MM.1S (cell line): Measurements from ENCODE around the gene KYAT1.

Experiments used
- EZH2 ChIP-seq: fragments of 300-600 bp; sonication (generic); optimal IDR thresholded peaks from 2 replicates; pipeline ENCODE3; 2017; ENCODE audit warnings: low read depth, mild to moderate bottlenecking, antibody characterized with exemption, low read length, mixed read lengths
- EZH2phosphoT487 ChIP-seq: fragments of 300-600 bp; sonication (generic); IDR thresholded peaks from 2 replicates; pipeline ENCODE4 v1.6.1; 2018; ENCODE audit warnings: antibody characterized with exemption, low read length
- TF ChIP-seq, protein P1 (sequence below): fragments of 300-600 bp; sonication (generic); IDR thresholded peaks from 2 replicates; pipeline ENCODE4 v1.5.1; 2016; ENCODE audit warnings: antibody characterized with exemption, low read length, mixed read lengths

DNA sequence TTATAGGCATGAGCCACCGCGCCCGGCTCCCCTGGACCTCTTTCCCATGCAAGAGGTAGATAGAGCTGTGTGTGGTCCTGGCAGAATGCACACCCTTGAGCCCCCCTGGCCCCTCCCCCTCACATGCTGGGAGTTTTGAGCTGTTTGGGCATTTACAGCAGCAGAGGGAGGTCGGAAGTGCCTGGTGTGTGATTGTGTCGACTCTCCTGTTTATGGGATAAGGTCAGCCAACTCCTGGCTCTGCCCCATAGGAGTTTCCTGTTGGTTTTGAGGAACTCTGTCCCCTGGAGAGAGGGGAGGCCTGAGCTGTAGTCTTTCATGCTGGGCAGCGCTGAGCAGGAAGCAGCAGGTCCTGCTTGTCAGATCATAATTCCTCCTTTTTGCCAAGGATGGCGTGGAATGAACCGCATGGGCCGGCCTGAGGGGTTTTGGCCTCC lies 6.2 kb upstream of the KYAT1 start:
- TF ChIP-seq, protein P1, sequence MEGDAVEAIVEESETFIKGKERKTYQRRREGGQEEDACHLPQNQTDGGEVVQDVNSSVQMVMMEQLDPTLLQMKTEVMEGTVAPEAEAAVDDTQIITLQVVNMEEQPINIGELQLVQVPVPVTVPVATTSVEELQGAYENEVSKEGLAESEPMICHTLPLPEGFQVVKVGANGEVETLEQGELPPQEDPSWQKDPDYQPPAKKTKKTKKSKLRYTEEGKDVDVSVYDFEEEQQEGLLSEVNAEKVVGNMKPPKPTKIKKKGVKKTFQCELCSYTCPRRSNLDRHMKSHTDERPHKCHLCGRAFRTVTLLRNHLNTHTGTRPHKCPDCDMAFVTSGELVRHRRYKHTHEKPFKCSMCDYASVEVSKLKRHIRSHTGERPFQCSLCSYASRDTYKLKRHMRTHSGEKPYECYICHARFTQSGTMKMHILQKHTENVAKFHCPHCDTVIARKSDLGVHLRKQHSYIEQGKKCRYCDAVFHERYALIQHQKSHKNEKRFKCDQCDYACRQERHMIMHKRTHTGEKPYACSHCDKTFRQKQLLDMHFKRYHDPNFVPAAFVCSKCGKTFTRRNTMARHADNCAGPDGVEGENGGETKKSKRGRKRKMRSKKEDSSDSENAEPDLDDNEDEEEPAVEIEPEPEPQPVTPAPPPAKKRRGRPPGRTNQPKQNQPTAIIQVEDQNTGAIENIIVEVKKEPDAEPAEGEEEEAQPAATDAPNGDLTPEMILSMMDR: no peak
- no peak for TF ChIP-seq EZH2phosphoT487
- TF ChIP-seq EZH2: no peak
